Fibroblast of lung (primary cell): ENCODE measurements around the gene THAP9. TPM values are rescaled to one million over a fixed set of nuclear protein-coding genes. Genes with fewer than 3 reads are reported as not detected.

Source experiments
- DNase-seq, 2 donors: peaks; one replicate each; pipeline versions ENCODE4 v3.0.0 to v3.0.0-alpha.2; 2010; ENCODE audit warnings: low read depth in 2 of 2
- H2AFZ ChIP-seq: 2 replicates; pipeline ENCODE4 v1.5.1; 2012; ENCODE audit warnings: low read length, control low read depth, inconsistent platforms
- H3K27ac ChIP-seq: 2 replicates; pipeline ENCODE4 v1.5.1; 2011; ENCODE audit warnings: low read length, control low read depth; ENCODE audit not compliant: insufficient read depth
- H3K27me3 ChIP-seq: 2 replicates; pipeline ENCODE4 v1.5.1; 2011; ENCODE audit warnings: mild to moderate bottlenecking, low read length; ENCODE audit not compliant: control insufficient read depth, insufficient read depth
- H3K36me3 ChIP-seq: 2 replicates; pipeline ENCODE4 v1.5.1; 2011; ENCODE audit warnings: low read length; ENCODE audit not compliant: control insufficient read depth, insufficient read depth
- H3K4me1 ChIP-seq: 2 replicates; pipeline ENCODE4 v1.5.1; 2011; ENCODE audit warnings: low read length; ENCODE audit not compliant: control insufficient read depth, insufficient read depth; ENCODE audit errors: extremely low read depth
- H3K4me2 ChIP-seq: 2 replicates; pipeline ENCODE4 v1.5.1; 2011; ENCODE audit warnings: low read length, control low read depth; ENCODE audit not compliant: insufficient read depth; ENCODE audit errors: extremely low read depth
- H3K4me3 ChIP-seq, 4 experiments: fragments of 200-600 bp in 1 of 4; sonication (generic) in 1 of 4; replicated peaks in 1 of 4; 2 replicates each; pipeline ENCODE4 v1.5.1; 2011 to 2016; ENCODE audit warnings: low read length in 4 of 4, low read depth in 3 of 4, mild to moderate bottlenecking in 3 of 4, control low read depth in 2 of 4, inconsistent platforms in 1 of 4, mixed read lengths in 1 of 4; ENCODE audit not compliant: insufficient read depth in 1 of 4; ENCODE audit errors: control extremely low read depth in 1 of 4
- H3K79me2 ChIP-seq: 2 replicates; pipeline ENCODE4 v1.5.1; 2012; ENCODE audit warnings: mild to moderate bottlenecking, low read length, inconsistent platforms; ENCODE audit not compliant: control insufficient read depth, insufficient read depth
- H3K9ac ChIP-seq: 2 replicates; pipeline ENCODE4 v1.5.1; 2011; ENCODE audit warnings: mild to moderate bottlenecking, low read length, control low read depth; ENCODE audit not compliant: insufficient read depth
- H3K9me3 ChIP-seq: 2 replicates; pipeline ENCODE4 v1.5.1; 2012; ENCODE audit warnings: low read depth, low read length; ENCODE audit not compliant: control insufficient read depth, insufficient read depth
- H4K20me1 ChIP-seq: 2 replicates; pipeline ENCODE4 v1.5.1; 2011; ENCODE audit warnings: low read length; ENCODE audit not compliant: control insufficient read depth, insufficient read depth; ENCODE audit errors: extremely low read depth
- CTCF ChIP-seq, 2 donors: IDR thresholded peaks in 1 of 2; conservative IDR thresholded peaks in 1 of 2; 1 replicate in 1 of 2; 2 replicates in 1 of 2; pipeline ENCODE4 v1.5.1; 2011 to 2012; ENCODE audit warnings: low read length in 2 of 2, control low read depth in 1 of 2, inconsistent platforms in 1 of 2, low read depth in 1 of 2, mild to moderate bottlenecking in 1 of 2
- EZH2 ChIP-seq: IDR thresholded peaks from 2 replicates; pipeline ENCODE4 v1.5.1; 2012; ENCODE audit warnings: low read length, control low read depth, mild to moderate bottlenecking; ENCODE audit errors: missing control alignments
- polyA plus RNA-seq, 2 donors: library from polyadenylated mRNA; depleted of rRNA in 1 of 2; stranded (reverse) in 1 of 2; unstranded in 1 of 2; fragments of >200 nt; gene quantifications; 2 replicates each; pipeline ENCODE4 v1.2.1, GENCODE V29; 2011 to 2012; ENCODE audit warnings: missing spikeins in 1 of 2
- total RNA-seq: library from RNA; depleted of rRNA; stranded (reverse); fragments of >200 nt; gene quantifications from 2 replicates; pipeline ENCODE4 v1.2.1, GENCODE V29; 2014

THAP9 gene
- total and polyA plus RNA-seq, 2 donors (not counting 1 experiment from before 2014, with no cell fraction given): 2.4 to 5.6 TPM

GRCh38 chr4:82893942-82894341 is 6.6 kb upstream of the THAP9 start:
- Histone ChIP-seq H3K9ac (no peak overlapping the region), H3K4me1 (peaks cover 2% of the 10 kb centered on the region), H3K79me2 (peaks cover 52% of the 10 kb centered on the region), H3K27me3 (no peaks in the 10 kb centered on the region), H3K4me3 (no peak overlapping the region), H3K4me2 (no peak overlapping the region), H3K9me3 (no peaks in the 10 kb centered on the region), H3K27ac (no peak overlapping the region), H4K20me1 (no peaks in the 10 kb centered on the region), H2AFZ (no peak overlapping the region), H3K36me3 (peaks cover 5% of the 10 kb centered on the region)
- no peak for TF ChIP-seq CTCF (conservative IDR thresholded peaks at IDR 0.05 in 1 of 2, IDR thresholded peaks at IDR 0.05 in 1 of 2; ENCODE audit: low read depth in 1 of 2, low read length in 2 of 2)
- TF ChIP-seq EZH2: no peak
- DNase-seq: no peak

GRCh38 chr4:82896755-82897154 is 3.8 kb upstream of the THAP9 start:
- no peak for DNase-seq
- no peak overlapping the region for H3K4me2 ChIP-seq
- no peaks in the 10 kb centered on the region for H3K27me3 ChIP-seq
- no peaks in the 10 kb centered on the region for H4K20me1 ChIP-seq
- H2AFZ ChIP-seq: no peak overlapping the region
- no peak for TF ChIP-seq CTCF (conservative IDR thresholded peaks at IDR 0.05 in 1 of 2, IDR thresholded peaks at IDR 0.05 in 1 of 2; ENCODE audit: low read depth in 1 of 2, low read length in 2 of 2)
- no peak for TF ChIP-seq EZH2
- H3K9ac ChIP-seq: no peak overlapping the region
- H3K36me3 ChIP-seq: peaks cover 4% of the 10 kb centered on the region
- no peaks in the 10 kb centered on the region for H3K9me3 ChIP-seq
- no peak overlapping the region for H3K27ac ChIP-seq
- peaks cover 47% of the 10 kb centered on the region for H3K79me2 ChIP-seq
- H3K4me3 ChIP-seq: no peak overlapping the region
- peaks cover 2% of the 10 kb centered on the region for H3K4me1 ChIP-seq

GRCh38 chr4:82898322-82899243 is 2.0 kb upstream of the THAP9 start:
- Histone ChIP-seq H3K36me3 (peaks cover 4% of the 10 kb centered on the region), H4K20me1 (no peaks in the 10 kb centered on the region), H3K27me3 (no peaks in the 10 kb centered on the region), H3K4me2 (peak overlapping the region; percentile 88), H3K9me3 (no peaks in the 10 kb centered on the region), H3K4me1 (peaks cover 2% of the 10 kb centered on the region), H3K4me3 (peak overlapping the region; percentile 52 to 98 (median 66)), H3K9ac (peak overlapping the region; percentile 36), H3K27ac (peak overlapping the region; percentile 99), H2AFZ (no peak overlapping the region), H3K79me2 (peaks cover 54% of the 10 kb centered on the region)
- TF ChIP-seq EZH2 (no peak), CTCF (conservative IDR thresholded peaks at IDR 0.05 in 1 of 2, IDR thresholded peaks at IDR 0.05 in 1 of 2; ENCODE audit: low read depth in 1 of 2, low read length in 2 of 2) (peak; percentile 12 to 49)
- DNase-seq: peak; percentile 82 to 94
